Upper lobe of left lung (tissue), 6 donors: Measurements from ENCODE around the gene ZBTB45. TPM values are rescaled to one million over a fixed set of nuclear protein-coding genes. Genes with fewer than 3 reads are reported as not detected.
A peak's percentile ranks its signal among the peaks of the same experiment; 100 is the strongest.

Experiments used
- ATAC-seq, 2 donors: fragments of 200-7000 bp; cut with Tn5 transposase; one replicate each; pipeline ENCODE4 v1.9.1; 2022; ENCODE audit warnings: mild to moderate bottlenecking in 2 of 2, moderate library complexity in 2 of 2; ENCODE audit not compliant: low FRiP score in 2 of 2
- DNase-seq, 2 donors: peaks; one replicate each; pipeline ENCODE4 v3.0.0-alpha.2; 2019 to 2020
- H3K27ac ChIP-seq, 4 donors: fragments of 200-600 bp; sonication (generic); one replicate each; pipeline ENCODE4 v1.5.1; 2016 to 2019
- H3K27me3 ChIP-seq, 4 donors: fragments of 200-600 bp; sonication (generic); one replicate each; pipeline ENCODE4 v1.5.1; 2017 to 2019
- H3K36me3 ChIP-seq, 4 donors: fragments of 200-600 bp; sonication (generic); one replicate each; pipeline ENCODE4 v1.5.1; 2016 to 2019
- H3K4me1 ChIP-seq, 4 donors: fragments of 200-600 bp; sonication (generic); one replicate each; pipeline ENCODE4 v1.5.1; 2018 to 2019
- H3K4me3 ChIP-seq, 4 donors: fragments of 200-600 bp; sonication (generic); one replicate each; pipeline ENCODE4 v1.5.1; 2017 to 2019; ENCODE audit warnings: mild to moderate bottlenecking in 2 of 4, moderate library complexity in 1 of 4
- H3K9me3 ChIP-seq, 4 donors: fragments of 200-600 bp; sonication (generic); one replicate each; pipeline ENCODE4 v1.5.1; 2018 to 2019
- EP300 ChIP-seq, 4 donors: sonication (generic); formaldehyde crosslinking; IDR thresholded peaks; one replicate each; pipeline ENCODE4 v1.5.1; 2017; ENCODE audit warnings: antibody characterized with exemption in 4 of 4, control low read depth in 2 of 4
- POLR2A ChIP-seq, 4 donors: fragments of 450-650 bp; IDR thresholded peaks; one replicate each; pipeline ENCODE4 v1.5.1; 2016 to 2017; ENCODE audit warnings: antibody characterized with exemption in 4 of 4, mild to moderate bottlenecking in 2 of 4
- POLR2AphosphoS5 ChIP-seq, 2 donors: sonication (generic); formaldehyde crosslinking; IDR thresholded peaks; one replicate each; pipeline ENCODE4 v1.5.1; 2017; ENCODE audit warnings: antibody characterized with exemption in 2 of 2
- WGBS, 2 donors: methylation state at CpG; one replicate each; pipeline ENCODE4 v1.1.5; 2017 to 2018; 5-methylcytosine and 5-hydroxymethylcytosine counted together
- total RNA-seq, 6 donors: library from RNA; depleted of rRNA in 4 of 6; stranded (reverse); fragments of >200 nt in 4 of 6; gene quantifications; one replicate each; pipeline versions ENCODE4 v1.1.0 to v1.2.1, GENCODE V29; 2016 to 2021
- TF ChIP-seq, protein P1 (sequence below), 6 experiments: fragments of 450-650 bp in 4 of 6; fragments of 200-600 bp in 2 of 6; sonication (generic) in 2 of 6; IDR thresholded peaks; one replicate each; pipeline ENCODE4 v1.5.1; 2016 to 2019; ENCODE audit warnings: antibody characterized with exemption in 6 of 6
- donor health status: DM: no; HTN: no; CAD: no; lungs with moderate emphysema.
- donor health status: DM: no; HTN: yes; CAD: no; lungs with severe emphysema.

ZBTB45 gene
- total RNA-seq, 6 donors from 2014 or later = 11.9 to 19.7 (median 15.0) TPM

- peak overlapping the region; percentile 93 to 99 (median 96) for H3K27ac ChIP-seq
- WGBS, 2 donors = 5 to 9% methylated on average over 13 to 22 of the region's 22 CpGs
- no peak for ATAC-seq
- H3K4me1 ChIP-seq = peaks cover 38 to 63% (median 47%) of the 10 kb centered on the region in 4 donors
- no peaks in the 10 kb centered on the region for H3K9me3 ChIP-seq
- H3K4me3 ChIP-seq = peak overlapping the region; percentile 86 to 99 (median 88)
- no peak for DNase-seq
- TF ChIP-seq, protein P1, sequence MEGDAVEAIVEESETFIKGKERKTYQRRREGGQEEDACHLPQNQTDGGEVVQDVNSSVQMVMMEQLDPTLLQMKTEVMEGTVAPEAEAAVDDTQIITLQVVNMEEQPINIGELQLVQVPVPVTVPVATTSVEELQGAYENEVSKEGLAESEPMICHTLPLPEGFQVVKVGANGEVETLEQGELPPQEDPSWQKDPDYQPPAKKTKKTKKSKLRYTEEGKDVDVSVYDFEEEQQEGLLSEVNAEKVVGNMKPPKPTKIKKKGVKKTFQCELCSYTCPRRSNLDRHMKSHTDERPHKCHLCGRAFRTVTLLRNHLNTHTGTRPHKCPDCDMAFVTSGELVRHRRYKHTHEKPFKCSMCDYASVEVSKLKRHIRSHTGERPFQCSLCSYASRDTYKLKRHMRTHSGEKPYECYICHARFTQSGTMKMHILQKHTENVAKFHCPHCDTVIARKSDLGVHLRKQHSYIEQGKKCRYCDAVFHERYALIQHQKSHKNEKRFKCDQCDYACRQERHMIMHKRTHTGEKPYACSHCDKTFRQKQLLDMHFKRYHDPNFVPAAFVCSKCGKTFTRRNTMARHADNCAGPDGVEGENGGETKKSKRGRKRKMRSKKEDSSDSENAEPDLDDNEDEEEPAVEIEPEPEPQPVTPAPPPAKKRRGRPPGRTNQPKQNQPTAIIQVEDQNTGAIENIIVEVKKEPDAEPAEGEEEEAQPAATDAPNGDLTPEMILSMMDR (IDR thresholded peaks at IDR 0.05) = peak in 4 of 6 experiments; percentile 46 to 71 (median 57)
- no peak for TF ChIP-seq POLR2AphosphoS5 (IDR thresholded peaks at IDR 0.05)
- no peaks in the 10 kb centered on the region for H3K27me3 ChIP-seq
- peaks cover 7 to 27% (median 16%) of the 10 kb centered on the region in 4 donors for H3K36me3 ChIP-seq
Observed at GRCh38 chr19:58518256-58519086, 1.1 kb downstream of the ZBTB45 start.

DNA sequence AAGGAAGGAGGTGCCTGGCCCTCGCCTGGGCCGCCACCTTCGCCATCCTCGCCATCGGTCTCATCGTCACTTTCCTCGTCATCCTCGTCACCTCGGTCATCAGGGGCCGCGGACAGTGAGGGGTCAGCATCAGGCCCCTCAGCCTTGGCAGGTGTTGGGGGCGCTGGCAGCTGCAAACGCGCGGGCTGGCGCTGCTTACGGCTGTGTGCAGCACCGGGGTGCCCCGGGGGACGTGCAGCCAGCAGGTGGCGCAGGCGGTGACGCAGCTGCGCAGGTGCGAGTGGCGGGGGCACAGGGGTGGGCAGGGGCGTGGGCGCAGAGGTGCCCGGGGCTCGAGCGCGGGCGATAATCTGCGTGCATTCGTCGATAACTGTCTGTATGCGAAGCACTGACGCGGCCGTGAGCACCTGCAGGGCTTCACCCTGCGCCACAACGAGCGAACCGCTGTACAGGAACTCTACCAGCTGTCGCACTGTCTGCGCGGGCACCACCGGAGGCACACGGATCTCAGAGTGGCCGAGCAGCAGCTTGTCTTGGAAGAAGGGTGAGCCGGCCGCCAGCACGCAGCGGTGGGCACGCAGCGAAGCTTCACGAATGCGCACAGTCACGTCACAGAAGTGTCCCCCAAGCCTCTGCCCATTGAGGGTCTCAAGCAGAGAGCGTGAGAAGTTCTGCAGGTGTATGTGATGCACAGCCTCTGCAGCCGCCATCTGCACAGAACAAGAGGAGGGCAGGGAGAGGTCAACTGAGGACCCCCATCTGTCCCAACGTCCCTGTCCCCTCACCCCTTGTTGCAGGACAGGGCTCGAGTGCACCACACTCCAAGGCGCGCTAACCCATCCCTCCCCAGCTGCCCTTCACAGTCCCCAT lies 2.4 kb downstream of the ZBTB45 start:
- 92 to 94% methylated on average over 61 to 63 of the region's 65 CpGs for WGBS, 2 donors
- ATAC-seq = no peak
- no peak overlapping the region for H3K4me3 ChIP-seq

GRCh38 chr19:58516246-58516836 lies 3.3 kb downstream of the ZBTB45 start:
- H3K27me3 ChIP-seq = no peaks in the 10 kb centered on the region
- H3K4me1 ChIP-seq = peaks cover 39 to 66% (median 47%) of the 10 kb centered on the region in 4 donors
- H3K36me3 ChIP-seq = peaks cover 7 to 32% (median 16%) of the 10 kb centered on the region in 4 donors
- no peak for ATAC-seq
- H3K4me3 ChIP-seq = no peak overlapping the region
- no peak overlapping the region for H3K27ac ChIP-seq
- TF ChIP-seq, protein P1 (IDR thresholded peaks at IDR 0.05) = no peak
- TF ChIP-seq EP300 (IDR thresholded peaks at IDR 0.05) (no peak), POLR2AphosphoS5 (IDR thresholded peaks at IDR 0.05) (no peak), POLR2A (IDR thresholded peaks at IDR 0.05) (no peak)
- 87 to 90% methylated on average over 24 to 25 of the region's 25 CpGs for WGBS, 2 donors
- no peaks in the 10 kb centered on the region for H3K9me3 ChIP-seq
- peak in 1 of 2 donors; percentile 77 for DNase-seq

More for the DNA sequence above, 2.4 kb downstream of the ZBTB45 start:
- H3K27ac ChIP-seq = peak overlapping the region in 1 of 4 donors; percentile 97
- no peaks in the 10 kb centered on the region for H3K9me3 ChIP-seq
- peak in 1 of 2 donors; percentile 87 for DNase-seq
- no peak for TF ChIP-seq EP300 (IDR thresholded peaks at IDR 0.05)
- no peak for TF ChIP-seq POLR2AphosphoS5 (IDR thresholded peaks at IDR 0.05)
- no peak for TF ChIP-seq POLR2A (IDR thresholded peaks at IDR 0.05)
- TF ChIP-seq, protein P1 (IDR thresholded peaks at IDR 0.05) = no peak
- H3K4me1 ChIP-seq = peaks cover 39 to 66% (median 50%) of the 10 kb centered on the region in 4 donors
- H3K36me3 ChIP-seq = peaks cover 7 to 32% (median 16%) of the 10 kb centered on the region in 4 donors
- H3K27me3 ChIP-seq = no peaks in the 10 kb centered on the region

DNA sequence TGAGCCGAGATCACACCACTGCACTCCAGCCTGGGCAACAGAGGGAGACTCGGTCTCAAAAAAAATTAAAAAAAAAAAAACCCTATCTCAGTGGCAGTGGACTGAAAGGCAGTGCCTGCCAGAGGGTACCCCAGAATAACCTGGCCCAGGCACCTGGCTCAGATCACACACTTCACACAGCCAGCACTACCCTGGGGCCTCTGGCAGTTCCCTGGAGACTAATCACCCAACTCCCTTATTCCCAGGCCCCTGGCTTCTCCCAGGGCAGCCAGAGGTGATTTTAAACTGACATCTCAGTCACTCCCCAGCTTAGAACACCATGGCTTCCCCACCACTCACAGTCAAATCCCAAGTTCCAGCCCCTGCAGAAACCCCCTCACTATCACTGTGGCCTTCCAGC lies 4.4 kb downstream of the ZBTB45 start:
- Histone ChIP-seq H3K4me1 (peaks cover 34 to 60% (median 44%) of the 10 kb centered on the region in 4 donors), H3K27me3 (no peaks in the 10 kb centered on the region), H3K4me3 (no peak overlapping the region), H3K27ac (no peak overlapping the region), H3K9me3 (no peaks in the 10 kb centered on the region), H3K36me3 (peaks cover 7 to 32% (median 16%) of the 10 kb centered on the region in 4 donors)
- no peak for ATAC-seq
- WGBS, 2 donors = 85 to 96% methylated on average over 2 of the region's 2 CpGs
- DNase-seq = no peak
- TF ChIP-seq, protein P1 (IDR thresholded peaks at IDR 0.05) = no peak
- TF ChIP-seq POLR2AphosphoS5 (IDR thresholded peaks at IDR 0.05) (no peak), POLR2A (IDR thresholded peaks at IDR 0.05) (no peak), EP300 (IDR thresholded peaks at IDR 0.05) (no peak)
